Lower lobe of right lung (tissue), 2 donors: Measurements from ENCODE around the gene MMP17. TPM values are rescaled to one million over a fixed set of nuclear protein-coding genes. Genes with fewer than 3 reads are reported as not detected.

ENCODE experiments used
- ATAC-seq, 2 donors: fragments of 200-7000 bp; cut with Tn5 transposase; one replicate each; pipeline ENCODE4 v1.9.1; 2020 to 2022; ENCODE audit warnings: mild to moderate bottlenecking in 2 of 2, moderate library complexity in 2 of 2
- DNase-seq: peaks from one replicate; pipeline ENCODE4 v3.0.0-alpha.2; 2020
- H3K27ac ChIP-seq: fragments of 200-600 bp; one replicate; pipeline ENCODE4 v1.8.0; 2022
- H3K27me3 ChIP-seq: fragments of 200-600 bp; one replicate; pipeline ENCODE4 v1.8.0; 2022; ENCODE audit warnings: low read depth
- H3K36me3 ChIP-seq: fragments of 200-600 bp; one replicate; pipeline ENCODE4 v1.8.0; 2022; ENCODE audit warnings: mild to moderate bottlenecking
- H3K4me1 ChIP-seq: fragments of 200-600 bp; one replicate; pipeline ENCODE4 v1.8.0; 2022
- H3K4me3 ChIP-seq: fragments of 200-600 bp; one replicate; pipeline ENCODE4 v1.8.0; 2022; ENCODE audit warnings: mild to moderate bottlenecking
- H3K9me3 ChIP-seq: fragments of 200-600 bp; one replicate; pipeline ENCODE4 v1.8.0; 2022
- CTCF ChIP-seq: fragments of 200-600 bp; IDR thresholded peaks from one replicate; pipeline ENCODE4 v1.8.0; 2022; ENCODE audit warnings: antibody characterized with exemption, mild to moderate bottlenecking
- intact Hi-C: fragments of 100-400 bp; cut with DNase I; formaldehyde crosslinking; loops from one replicate; pipeline ENCODE4 v1.11.0; 2022
- total RNA-seq: library from RNA; stranded (reverse); fragmentation: NEBNext Ultra II Directional; extraction: Animal tissue kit (Norgen Biotek cat#: 25700); gene quantifications from one replicate; pipeline ENCODE4 v1.2.1, GENCODE V29; 2021
- donor health status: DM: no; HTN: yes; CAD: no; lungs with severe emphysema.

The MMP17 gene
- total RNA-seq, 1 donor from 2014 or later, result 2.5 TPM

GRCh38 chr12:131829356-131829747 lies 1.2 kb downstream of the MMP17 start:
- Histone ChIP-seq H3K4me1 (peaks cover 38% of the 10 kb centered on the region), H3K27ac (no peak overlapping the region), H3K36me3 (no peaks in the 10 kb centered on the region), H3K4me3 (peak overlapping the region; percentile 57), H3K9me3 (no peaks in the 10 kb centered on the region), H3K27me3 (peaks cover 68% of the 10 kb centered on the region)
- ATAC-seq (peak; percentile 11 to 20), DNase-seq (no peak)
- TF ChIP-seq CTCF, result no peak
- intact Hi-C loops, result no loop called here

- no peaks in the 10 kb centered on the region for H3K36me3 ChIP-seq
- peak overlapping the region; percentile 57 for H3K4me3 ChIP-seq
- peaks cover 73% of the 10 kb centered on the region for H3K27me3 ChIP-seq
- TF ChIP-seq CTCF, result no peak
- peak; percentile 1 to 14 for ATAC-seq
- DNase-seq, result no peak
- H3K9me3 ChIP-seq, result no peaks in the 10 kb centered on the region
- intact Hi-C loops, result no loop called here
- peaks cover 38% of the 10 kb centered on the region for H3K4me1 ChIP-seq
- H3K27ac ChIP-seq, result peak overlapping the region; percentile 31
Measured at GRCh38 chr12:131829791-131830334, 1.7 kb downstream of the MMP17 start.

- Histone ChIP-seq H3K4me3 (peak overlapping the region; percentile 57), H3K27me3 (peaks cover 76% of the 10 kb centered on the region), H3K4me1 (peaks cover 38% of the 10 kb centered on the region), H3K36me3 (no peaks in the 10 kb centered on the region), H3K9me3 (no peaks in the 10 kb centered on the region), H3K27ac (peak overlapping the region; percentile 46)
- TF ChIP-seq CTCF, result peak; percentile 66
- intact Hi-C loops, result no loop called here
- DNase-seq, result peak; percentile 82
- ATAC-seq, result peak; percentile 91 to 92
Measured at GRCh38 chr12:131830335-131830913, 2.2 kb downstream of the MMP17 start.

- H3K27me3 ChIP-seq, result peaks cover 78% of the 10 kb centered on the region
- H3K27ac ChIP-seq, result peak overlapping the region; percentile 46
- H3K4me1 ChIP-seq, result peaks cover 38% of the 10 kb centered on the region
- TF ChIP-seq CTCF, result no peak
- DNase-seq (no peak), ATAC-seq (peak; percentile 8 to 24)
- H3K9me3 ChIP-seq, result no peaks in the 10 kb centered on the region
- H3K36me3 ChIP-seq, result no peaks in the 10 kb centered on the region
- intact Hi-C loops, result no loop called here
- peak overlapping the region; percentile 57 for H3K4me3 ChIP-seq
Measured at GRCh38 chr12:131830914-131831571, 2.9 kb downstream of the MMP17 start.

- Histone ChIP-seq H3K27ac (peak overlapping the region; percentile 46), H3K27me3 (peaks cover 73% of the 10 kb centered on the region), H3K4me3 (peak overlapping the region; percentile 57), H3K4me1 (peaks cover 38% of the 10 kb centered on the region), H3K36me3 (no peaks in the 10 kb centered on the region), H3K9me3 (no peaks in the 10 kb centered on the region)
- intact Hi-C loops, result no loop called here
- DNase-seq, result no peak
- no peak for ATAC-seq
- no peak for TF ChIP-seq CTCF
Measured at GRCh38 chr12:131831635-131832041, 3.4 kb downstream of the MMP17 start.
